GM23338 (cell line): ENCODE data around the gene KPTN. TPM values are rescaled to one million over a fixed set of nuclear protein-coding genes. Genes with fewer than 3 reads are reported as not detected.
A peak's percentile ranks its signal among the peaks of the same experiment; 100 is the strongest.
"Not testable (repeated sequence)": the region's sequence is repeated elsewhere in the genome, so short reads cannot be mapped to it uniquely, and the experiment has no call there.

ENCODE experiments used
- ATAC-seq: fragments of 200-7000 bp; cut with Tn5 transposase; 3 replicates; pipeline ENCODE4 v1.9.1; 2020
- DNase-seq: peaks from one replicate; pipeline ENCODE4 v3.0.0-alpha.2; 2015; ENCODE audit warnings: low spot score
- H2AFZ ChIP-seq: fragments of 200-600 bp; sonication (generic); 2 replicates; pipeline ENCODE4 v1.8.0; 2016; ENCODE audit warnings: antibody characterized with exemption, mild to moderate bottlenecking, moderate library complexity
- H3F3A ChIP-seq: fragments of 200-600 bp; sonication (generic); replicated peaks from 2 replicates; pipeline ENCODE4 v1.8.0; 2017; ENCODE audit warnings: antibody characterized with exemption, mixed run types, low read depth
- H3K27ac ChIP-seq: fragments of 200-600 bp; sonication (generic); 2 replicates; pipeline ENCODE4 v1.6.1; 2016; ENCODE audit warnings: low read depth
- H3K27me3 ChIP-seq: fragments of 200-600 bp; sonication (generic); 2 replicates; pipeline ENCODE4 v1.8.0; 2016; ENCODE audit warnings: mild to moderate bottlenecking, mixed run types, moderate library complexity; ENCODE audit not compliant: insufficient read depth
- H3K36me3 ChIP-seq: fragments of 200-600 bp; sonication (generic); 2 replicates; pipeline ENCODE4 v1.8.0; 2016; ENCODE audit warnings: mild to moderate bottlenecking; ENCODE audit not compliant: insufficient read depth
- H3K4me1 ChIP-seq: fragments of 200-600 bp; sonication (generic); 2 replicates; pipeline ENCODE4 v1.8.0; 2016; ENCODE audit warnings: mild to moderate bottlenecking, moderate library complexity; ENCODE audit not compliant: insufficient read depth
- H3K4me2 ChIP-seq: fragments of 200-600 bp; sonication (generic); 2 replicates; pipeline ENCODE4 v1.7.1; 2017; ENCODE audit warnings: mixed run types
- H3K4me3 ChIP-seq: fragments of 200-600 bp; sonication (generic); 2 replicates; pipeline ENCODE4 v1.6.1; 2016; ENCODE audit warnings: mixed run types
- H3K79me2 ChIP-seq: fragments of 200-600 bp; sonication (generic); replicated peaks from 2 replicates; pipeline ENCODE4 v1.8.0; 2017; ENCODE audit warnings: mild to moderate bottlenecking; ENCODE audit not compliant: insufficient read depth
- H3K9me2 ChIP-seq: fragments of 200-600 bp; sonication (generic); 2 replicates; pipeline ENCODE4 v1.8.0; 2017; ENCODE audit not compliant: insufficient read depth
- H4K20me1 ChIP-seq: fragments of 200-600 bp; sonication (generic); replicated peaks from 2 replicates; pipeline ENCODE4 v1.8.0; 2017; ENCODE audit warnings: mild to moderate bottlenecking; ENCODE audit not compliant: insufficient read depth
- H3K27ac Mint-ChIP-seq: 2 replicates; pipeline ENCODE4 v1.8.0; 2020; ENCODE audit warnings: inconsistent platforms, mild to moderate bottlenecking, moderate library complexity, mixed read lengths
- H3K27me3 Mint-ChIP-seq: 3 replicates; pipeline ENCODE4 v1.8.0; 2022; ENCODE audit warnings: low read depth, mild to moderate bottlenecking, moderate library complexity, mixed read lengths, inconsistent platforms; ENCODE audit not compliant: insufficient read depth, poor library complexity
- H3K36me3 Mint-ChIP-seq: 3 replicates; pipeline ENCODE4 v1.8.0; 2021; ENCODE audit warnings: low read depth, mild to moderate bottlenecking, inconsistent platforms, moderate library complexity, mixed read lengths
- H3K4me1 Mint-ChIP-seq: 3 replicates; pipeline ENCODE4 v1.8.0; 2020; ENCODE audit warnings: mild to moderate bottlenecking, inconsistent platforms, mixed read lengths
- H3K4me3 Mint-ChIP-seq: 3 replicates; pipeline ENCODE4 v1.8.0; 2021; ENCODE audit warnings: moderate library complexity, mild to moderate bottlenecking, inconsistent platforms, mixed read lengths
- H3K9me3 Mint-ChIP-seq: 3 replicates; pipeline ENCODE4 v1.8.0; 2020; ENCODE audit warnings: moderate library complexity, mild to moderate bottlenecking, inconsistent platforms, mixed read lengths
- EZH2 ChIP-seq: fragments of 200-600 bp; sonication (generic); IDR thresholded peaks from one replicate; pipeline ENCODE4 v1.8.0; 2017; ENCODE audit warnings: antibody characterized with exemption, mild to moderate bottlenecking, low read depth; ENCODE audit not compliant: unreplicated experiment
- POLR2AphosphoS5 ChIP-seq: IDR thresholded peaks from 2 replicates; pipeline ENCODE4 v1.6.1; 2016; ENCODE audit warnings: antibody characterized with exemption, low read depth
- STAT1 ChIP-seq: IDR thresholded peaks from one replicate; pipeline ENCODE4 v1.6.1; 2016; ENCODE audit warnings: antibody characterized with exemption; ENCODE audit not compliant: unreplicated experiment
- ZNF331 ChIP-seq: fragments of 250-450 bp; sonication (Bioruptor Pico); IDR thresholded peaks from 2 replicates; pipeline ENCODE4 v1.5.0; 2020; ENCODE audit warnings: low read depth, mild to moderate bottlenecking, moderate library complexity
- ZNF462 ChIP-seq: fragments of 250-450 bp; sonication (Bioruptor Pico); IDR thresholded peaks from 2 replicates; pipeline ENCODE4 v1.5.0; 2020; ENCODE audit warnings: mild to moderate bottlenecking, moderate library complexity
- polyA plus RNA-seq: library from polyadenylated mRNA; unstranded; fragments of >200 nt; fragmentation: Nextera tagmentation; extraction: Ambion mirVana; gene quantifications from 2 replicates; pipeline ENCODE4 v1.2.1, GENCODE V29; 2016
- total RNA-seq: library from RNA; depleted of rRNA; stranded (reverse); fragments of >200 nt; shearing (Covaris generic); gene quantifications from 2 replicates; pipeline ENCODE4 v1.2.3, GENCODE V29; 2014
- TF ChIP-seq, protein P1 (sequence below): IDR thresholded peaks from one replicate; pipeline ENCODE4 v1.6.1; 2018; ENCODE audit warnings: antibody characterized with exemption; ENCODE audit not compliant: unreplicated experiment
- TF ChIP-seq, protein P2 (sequence below), 2 experiments: fragments of 200-600 bp in 1 of 2; sonication (generic) in 1 of 2; conservative IDR thresholded peaks; 2 replicates each; pipeline versions ENCODE4 v1.5.1 to v1.6.1; 2016 to 2017; ENCODE audit warnings: antibody characterized with exemption in 2 of 2, low read depth in 2 of 2, mild to moderate bottlenecking in 2 of 2, moderate library complexity in 1 of 2

The KPTN gene
- total and polyA plus RNA-seq, 2 experiments from 2014 or later: 19.8 to 26.2 TPM

GRCh38 chr19:47486900-47487299 is 2.9 kb upstream of the KPTN start (continued):
- TF ChIP-seq, protein P1, sequence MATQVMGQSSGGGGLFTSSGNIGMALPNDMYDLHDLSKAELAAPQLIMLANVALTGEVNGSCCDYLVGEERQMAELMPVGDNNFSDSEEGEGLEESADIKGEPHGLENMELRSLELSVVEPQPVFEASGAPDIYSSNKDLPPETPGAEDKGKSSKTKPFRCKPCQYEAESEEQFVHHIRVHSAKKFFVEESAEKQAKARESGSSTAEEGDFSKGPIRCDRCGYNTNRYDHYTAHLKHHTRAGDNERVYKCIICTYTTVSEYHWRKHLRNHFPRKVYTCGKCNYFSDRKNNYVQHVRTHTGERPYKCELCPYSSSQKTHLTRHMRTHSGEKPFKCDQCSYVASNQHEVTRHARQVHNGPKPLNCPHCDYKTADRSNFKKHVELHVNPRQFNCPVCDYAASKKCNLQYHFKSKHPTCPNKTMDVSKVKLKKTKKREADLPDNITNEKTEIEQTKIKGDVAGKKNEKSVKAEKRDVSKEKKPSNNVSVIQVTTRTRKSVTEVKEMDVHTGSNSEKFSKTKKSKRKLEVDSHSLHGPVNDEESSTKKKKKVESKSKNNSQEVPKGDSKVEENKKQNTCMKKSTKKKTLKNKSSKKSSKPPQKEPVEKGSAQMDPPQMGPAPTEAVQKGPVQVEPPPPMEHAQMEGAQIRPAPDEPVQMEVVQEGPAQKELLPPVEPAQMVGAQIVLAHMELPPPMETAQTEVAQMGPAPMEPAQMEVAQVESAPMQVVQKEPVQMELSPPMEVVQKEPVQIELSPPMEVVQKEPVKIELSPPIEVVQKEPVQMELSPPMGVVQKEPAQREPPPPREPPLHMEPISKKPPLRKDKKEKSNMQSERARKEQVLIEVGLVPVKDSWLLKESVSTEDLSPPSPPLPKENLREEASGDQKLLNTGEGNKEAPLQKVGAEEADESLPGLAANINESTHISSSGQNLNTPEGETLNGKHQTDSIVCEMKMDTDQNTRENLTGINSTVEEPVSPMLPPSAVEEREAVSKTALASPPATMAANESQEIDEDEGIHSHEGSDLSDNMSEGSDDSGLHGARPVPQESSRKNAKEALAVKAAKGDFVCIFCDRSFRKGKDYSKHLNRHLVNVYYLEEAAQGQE: no peak

GRCh38 chr19:47486220-47486619 is 2.2 kb upstream of the KPTN start:
- not testable (repeated sequence) for DNase-seq, ATAC-seq, H4K20me1 ChIP-seq, H3K27ac Mint-ChIP-seq, H3F3A ChIP-seq, H3K27ac ChIP-seq, H3K4me2 ChIP-seq, H3K36me3 ChIP-seq, H3K36me3 Mint-ChIP-seq, H3K9me3 Mint-ChIP-seq, H3K4me3 Mint-ChIP-seq, H3K79me2 ChIP-seq, H3K27me3 ChIP-seq, H3K9me2 ChIP-seq, H3K4me3 ChIP-seq, H3K4me1 ChIP-seq, H2AFZ ChIP-seq
- peaks cover 15% of the 10 kb centered on the region for H3K27me3 Mint-ChIP-seq
- H3K4me1 Mint-ChIP-seq: peaks cover 16% of the 10 kb centered on the region; the same call in 2 of the 3 replicates

DNA sequence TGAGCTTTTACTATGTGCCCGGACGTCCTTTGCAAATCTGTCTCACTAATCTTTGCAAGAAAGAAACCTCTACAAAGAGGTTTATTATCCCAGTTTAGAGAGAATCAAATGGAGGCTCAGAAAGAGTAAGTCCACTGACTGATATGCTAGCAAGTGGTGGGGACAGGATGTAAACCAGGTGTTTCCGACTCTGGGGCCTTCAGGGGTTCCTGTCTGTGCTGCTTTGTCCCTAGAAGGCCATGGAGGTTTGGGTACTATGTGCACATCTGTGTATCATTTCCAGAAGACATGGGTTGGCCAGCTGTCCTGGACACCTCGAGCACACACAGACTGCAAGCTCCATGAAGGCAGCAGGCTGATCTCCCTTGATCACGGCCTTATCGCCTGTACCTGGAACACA is 1.2 kb upstream of the KPTN start:
- Mint-ChIP-seq H3K27ac (peak overlapping the region; percentile 99), H3K27me3 (peaks cover 22% of the 10 kb centered on the region), H3K4me3 (peak overlapping the region; percentile 92), H3K4me1 (peaks cover 13% of the 10 kb centered on the region; the same call in 2 of the 3 replicates), H3K9me3 (no peaks in the 10 kb centered on the region), H3K36me3 (no peaks in the 10 kb centered on the region)
- Histone ChIP-seq H2AFZ (no peak overlapping the region), H3K79me2 (no peaks in the 10 kb centered on the region), H4K20me1 (no peaks in the 10 kb centered on the region), H3K27me3 (peaks cover 8% of the 10 kb centered on the region), H3K4me3 (peak overlapping the region; percentile 67; the same call in 1 of the 2 replicates), H3K36me3 (no peaks in the 10 kb centered on the region), H3K4me1 (no peaks in the 10 kb centered on the region; the same call in 1 of the 2 replicates), H3F3A (peaks cover 12% of the 10 kb centered on the region; the same call in 1 of the 2 replicates), H3K27ac (no peak overlapping the region), H3K4me2 (peak overlapping the region; percentile 78), H3K9me2 (peaks cover 4% of the 10 kb centered on the region; the same call in 1 of the 2 replicates)
- no peak for ATAC-seq
- DNase-seq: no peak
- TF ChIP-seq, protein P2, sequence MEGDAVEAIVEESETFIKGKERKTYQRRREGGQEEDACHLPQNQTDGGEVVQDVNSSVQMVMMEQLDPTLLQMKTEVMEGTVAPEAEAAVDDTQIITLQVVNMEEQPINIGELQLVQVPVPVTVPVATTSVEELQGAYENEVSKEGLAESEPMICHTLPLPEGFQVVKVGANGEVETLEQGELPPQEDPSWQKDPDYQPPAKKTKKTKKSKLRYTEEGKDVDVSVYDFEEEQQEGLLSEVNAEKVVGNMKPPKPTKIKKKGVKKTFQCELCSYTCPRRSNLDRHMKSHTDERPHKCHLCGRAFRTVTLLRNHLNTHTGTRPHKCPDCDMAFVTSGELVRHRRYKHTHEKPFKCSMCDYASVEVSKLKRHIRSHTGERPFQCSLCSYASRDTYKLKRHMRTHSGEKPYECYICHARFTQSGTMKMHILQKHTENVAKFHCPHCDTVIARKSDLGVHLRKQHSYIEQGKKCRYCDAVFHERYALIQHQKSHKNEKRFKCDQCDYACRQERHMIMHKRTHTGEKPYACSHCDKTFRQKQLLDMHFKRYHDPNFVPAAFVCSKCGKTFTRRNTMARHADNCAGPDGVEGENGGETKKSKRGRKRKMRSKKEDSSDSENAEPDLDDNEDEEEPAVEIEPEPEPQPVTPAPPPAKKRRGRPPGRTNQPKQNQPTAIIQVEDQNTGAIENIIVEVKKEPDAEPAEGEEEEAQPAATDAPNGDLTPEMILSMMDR (conservative IDR thresholded peaks at IDR 0.05; ENCODE audit: low read depth in 2 of 2): no peak
- no peak for TF ChIP-seq POLR2AphosphoS5
- TF ChIP-seq ZNF331: no peak
- TF ChIP-seq STAT1: no peak
- no peak for TF ChIP-seq ZNF462 (CRISPR knock-in tag)
- no peak for TF ChIP-seq EZH2
